ENCODE measurements around the gene DYSF. TPM values are rescaled to one million over a fixed set of nuclear protein-coding genes. Genes with fewer than 3 reads are reported as not detected.

DYSF gene
- total RNA-seq, 1 donor from 2014 or later: 42.8 TPM

DNA sequence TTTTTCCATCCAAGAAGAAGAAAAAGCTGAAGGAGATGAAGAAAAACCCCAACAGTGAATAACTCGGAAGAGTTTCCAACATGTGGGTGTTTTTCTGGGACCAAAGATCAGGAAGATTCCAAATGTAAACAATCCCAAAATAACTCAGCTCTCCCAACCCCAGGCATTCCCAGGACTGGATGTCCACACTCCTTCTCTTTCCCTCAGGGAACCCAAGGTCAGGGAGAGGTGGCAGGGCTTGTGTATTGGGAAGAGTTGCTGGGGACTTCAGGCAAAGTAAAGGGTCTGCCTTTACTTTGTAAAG lies 268.0 kb downstream of the DYSF start:
- no peak for DNase-seq (ENCODE audit: low read depth)
- Histone ChIP-seq H3K4me3 (ENCODE audit: low read depth, low read length) (no peak overlapping the region), H3K27me3 (ENCODE audit: control insufficient read depth, insufficient read depth, low read length) (peaks cover 4% of the 10 kb centered on the region), H3K36me3 (ENCODE audit: control insufficient read depth, insufficient read depth, low read length) (no peaks in the 10 kb centered on the region)
- TF ChIP-seq, protein P1, sequence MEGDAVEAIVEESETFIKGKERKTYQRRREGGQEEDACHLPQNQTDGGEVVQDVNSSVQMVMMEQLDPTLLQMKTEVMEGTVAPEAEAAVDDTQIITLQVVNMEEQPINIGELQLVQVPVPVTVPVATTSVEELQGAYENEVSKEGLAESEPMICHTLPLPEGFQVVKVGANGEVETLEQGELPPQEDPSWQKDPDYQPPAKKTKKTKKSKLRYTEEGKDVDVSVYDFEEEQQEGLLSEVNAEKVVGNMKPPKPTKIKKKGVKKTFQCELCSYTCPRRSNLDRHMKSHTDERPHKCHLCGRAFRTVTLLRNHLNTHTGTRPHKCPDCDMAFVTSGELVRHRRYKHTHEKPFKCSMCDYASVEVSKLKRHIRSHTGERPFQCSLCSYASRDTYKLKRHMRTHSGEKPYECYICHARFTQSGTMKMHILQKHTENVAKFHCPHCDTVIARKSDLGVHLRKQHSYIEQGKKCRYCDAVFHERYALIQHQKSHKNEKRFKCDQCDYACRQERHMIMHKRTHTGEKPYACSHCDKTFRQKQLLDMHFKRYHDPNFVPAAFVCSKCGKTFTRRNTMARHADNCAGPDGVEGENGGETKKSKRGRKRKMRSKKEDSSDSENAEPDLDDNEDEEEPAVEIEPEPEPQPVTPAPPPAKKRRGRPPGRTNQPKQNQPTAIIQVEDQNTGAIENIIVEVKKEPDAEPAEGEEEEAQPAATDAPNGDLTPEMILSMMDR (IDR thresholded peaks at IDR 0.05; ENCODE audit: insufficient read depth, low read length, poor library complexity, severe bottlenecking): no peak

DNA sequence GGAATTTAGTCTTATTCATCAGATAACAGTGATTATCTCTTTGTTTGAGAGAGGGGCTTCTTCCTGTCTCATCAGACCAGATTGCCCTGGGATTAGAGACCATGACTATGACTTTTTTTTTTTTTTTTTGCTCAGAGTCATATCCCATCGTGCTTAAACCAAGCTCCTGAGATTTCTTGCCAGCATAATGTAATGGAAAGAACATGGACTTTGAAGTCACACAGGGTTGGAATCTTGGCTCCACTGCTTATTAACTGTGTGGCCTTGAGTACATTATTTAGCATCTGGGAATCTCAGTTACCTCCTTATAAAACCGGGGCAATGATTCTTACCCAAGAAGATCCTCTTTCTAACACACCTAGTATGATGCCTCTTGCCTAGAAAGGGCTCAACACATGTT lies 268.3 kb downstream of the DYSF start:
- H3K27me3 ChIP-seq (ENCODE audit: control insufficient read depth, insufficient read depth, low read length): peaks cover 4% of the 10 kb centered on the region
- H3K4me3 ChIP-seq (ENCODE audit: low read depth, low read length): no peak overlapping the region
- no peak for DNase-seq (ENCODE audit: low read depth)
- TF ChIP-seq, protein P1 (IDR thresholded peaks at IDR 0.05; ENCODE audit: insufficient read depth, low read length, poor library complexity, severe bottlenecking): no peak
- no peaks in the 10 kb centered on the region for H3K36me3 ChIP-seq (ENCODE audit: control insufficient read depth, insufficient read depth, low read length)

DNA sequence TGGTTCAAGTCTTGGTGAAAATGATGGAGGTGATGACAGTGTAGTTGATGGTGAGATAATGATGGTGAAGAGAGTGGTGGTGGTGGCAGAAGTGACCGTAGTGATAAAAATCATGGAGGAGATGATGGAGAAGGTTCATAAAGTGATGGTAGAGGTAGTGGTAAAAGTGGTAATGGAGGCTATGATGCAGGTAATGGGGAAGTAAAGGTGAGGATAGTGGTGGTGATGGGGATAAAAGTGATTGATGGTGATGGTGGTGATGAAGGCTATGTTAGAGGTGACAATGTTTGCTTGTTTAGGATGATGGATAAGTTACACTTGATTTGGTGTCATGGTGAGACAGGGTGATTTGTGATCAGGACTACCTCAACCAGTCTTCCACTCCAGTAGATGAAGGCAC lies 268.9 kb downstream of the DYSF start:
- TF ChIP-seq, protein P1 (IDR thresholded peaks at IDR 0.05; ENCODE audit: insufficient read depth, low read length, poor library complexity, severe bottlenecking): no peak
- H3K27me3 ChIP-seq (ENCODE audit: control insufficient read depth, insufficient read depth, low read length): peaks cover 4% of the 10 kb centered on the region
- no peak overlapping the region for H3K4me3 ChIP-seq (ENCODE audit: low read depth, low read length)
- DNase-seq (ENCODE audit: low read depth): no peak
- H3K36me3 ChIP-seq (ENCODE audit: control insufficient read depth, insufficient read depth, low read length): no peaks in the 10 kb centered on the region

DNA sequence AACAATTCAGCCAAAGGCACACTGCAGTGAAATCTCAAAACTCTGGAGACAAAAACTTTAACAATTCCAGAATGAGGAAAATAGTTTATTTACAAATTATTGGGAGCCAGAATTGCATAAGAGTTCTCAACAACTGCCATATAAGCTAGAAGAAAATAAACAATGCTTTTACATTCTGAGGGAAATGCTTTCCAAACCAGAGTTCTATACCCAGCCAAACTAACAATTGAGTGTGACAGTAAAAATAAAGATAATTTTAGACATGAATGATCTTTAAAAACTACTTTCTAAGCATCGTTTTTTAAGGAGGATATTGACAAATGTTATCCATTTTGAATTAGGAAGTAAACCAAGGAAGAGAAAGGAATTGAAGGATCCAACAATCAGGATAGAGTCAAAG lies 271.4 kb downstream of the DYSF start:
- TF ChIP-seq, protein P1 (IDR thresholded peaks at IDR 0.05; ENCODE audit: insufficient read depth, low read length, poor library complexity, severe bottlenecking): no peak
- Histone ChIP-seq H3K36me3 (ENCODE audit: control insufficient read depth, insufficient read depth, low read length) (no peaks in the 10 kb centered on the region), H3K4me3 (ENCODE audit: low read depth, low read length) (no peak overlapping the region), H3K27me3 (ENCODE audit: control insufficient read depth, insufficient read depth, low read length) (peaks cover 4% of the 10 kb centered on the region)
- DNase-seq (ENCODE audit: low read depth): no peak

DNA sequence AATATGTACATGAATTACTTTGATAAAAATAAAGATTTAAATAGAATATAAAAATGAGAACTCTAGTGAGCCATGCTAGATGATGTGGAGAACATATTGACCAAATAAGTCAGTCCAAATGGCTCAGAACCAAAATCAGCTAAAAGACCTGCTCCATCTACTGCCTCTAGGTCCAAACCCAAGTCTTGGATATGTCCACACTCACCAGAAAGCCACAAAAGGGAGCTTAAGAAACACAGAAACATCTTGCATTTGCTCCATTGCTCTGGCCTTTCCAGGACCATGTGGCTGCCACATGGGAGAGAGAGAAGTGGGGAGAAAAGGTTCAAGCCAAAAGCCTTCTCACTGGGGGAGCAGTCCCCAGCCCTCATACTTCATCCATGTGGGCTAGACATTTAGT lies 272.5 kb downstream of the DYSF start:
- no peaks in the 10 kb centered on the region for H3K36me3 ChIP-seq (ENCODE audit: control insufficient read depth, insufficient read depth, low read length)
- TF ChIP-seq, protein P1 (IDR thresholded peaks at IDR 0.05; ENCODE audit: insufficient read depth, low read length, poor library complexity, severe bottlenecking): no peak
- no peak overlapping the region for H3K4me3 ChIP-seq (ENCODE audit: low read depth, low read length)
- no peak for DNase-seq (ENCODE audit: low read depth)
- H3K27me3 ChIP-seq (ENCODE audit: control insufficient read depth, insufficient read depth, low read length): peaks cover 7% of the 10 kb centered on the region

DNA sequence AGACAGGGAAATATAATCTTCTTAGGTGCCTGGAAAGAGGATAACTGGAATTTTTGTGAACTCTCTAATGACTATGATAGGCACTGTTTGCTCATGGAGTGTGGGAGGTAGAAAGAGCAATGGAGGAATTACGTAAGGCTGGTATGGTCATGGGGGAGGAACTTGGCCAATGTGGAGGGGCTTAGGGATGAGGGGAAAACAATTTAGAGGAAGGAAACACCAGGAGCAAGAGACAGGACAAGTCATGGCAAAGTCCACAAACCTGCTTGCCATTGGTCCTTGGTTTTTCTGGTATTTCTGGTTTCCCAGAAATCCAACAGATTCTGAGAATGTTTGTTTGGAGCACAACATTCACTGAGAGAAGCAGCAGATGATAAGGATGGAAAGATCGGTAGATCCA lies 274.2 kb downstream of the DYSF start:
- Histone ChIP-seq H3K27me3 (ENCODE audit: control insufficient read depth, insufficient read depth, low read length) (peaks cover 7% of the 10 kb centered on the region), H3K36me3 (ENCODE audit: control insufficient read depth, insufficient read depth, low read length) (no peaks in the 10 kb centered on the region), H3K4me3 (ENCODE audit: low read depth, low read length) (no peak overlapping the region)
- TF ChIP-seq, protein P1 (IDR thresholded peaks at IDR 0.05; ENCODE audit: insufficient read depth, low read length, poor library complexity, severe bottlenecking): no peak
- no peak for DNase-seq (ENCODE audit: low read depth)
